Thymus (tissue), 11 donors: ENCODE data around the gene LRRC4. TPM values are rescaled to one million over a fixed set of nuclear protein-coding genes. Genes with fewer than 3 reads are reported as not detected.

ENCODE experiments used
- DNase-seq, 9 donors: peaks; one replicate each; pipeline ENCODE4 v3.0.0-alpha.2; 2013; ENCODE audit warnings: low spot score in 9 of 9, low read depth in 6 of 9, missing footprints in 1 of 9
- H3K27ac ChIP-seq, 2 donors: one replicate each; pipeline ENCODE4 v1.5.1; 2013; ENCODE audit warnings: control low read depth in 1 of 2, low read depth in 1 of 2, low read length in 1 of 2, mild to moderate bottlenecking in 1 of 2, moderate library complexity in 1 of 2
- H3K27me3 ChIP-seq, 2 donors: one replicate each; pipeline ENCODE4 v1.5.1; 2013; ENCODE audit warnings: low read length in 1 of 2; ENCODE audit not compliant: control insufficient read depth in 2 of 2, insufficient read depth in 1 of 2
- H3K36me3 ChIP-seq, 2 donors: one replicate each; pipeline ENCODE4 v1.5.1; 2013; ENCODE audit warnings: low read length in 1 of 2, mild to moderate bottlenecking in 1 of 2, moderate library complexity in 1 of 2; ENCODE audit not compliant: control insufficient read depth in 2 of 2, insufficient read depth in 2 of 2
- H3K4me1 ChIP-seq, 2 donors: one replicate each; pipeline ENCODE4 v1.5.1; 2013; ENCODE audit warnings: low read length in 2 of 2; ENCODE audit not compliant: control insufficient read depth in 2 of 2, insufficient read depth in 2 of 2
- H3K4me3 ChIP-seq, 2 donors: one replicate each; pipeline ENCODE4 v1.5.1; 2013; ENCODE audit warnings: low read length in 2 of 2, control low read depth in 1 of 2, mild to moderate bottlenecking in 1 of 2
- H3K9me3 ChIP-seq, 2 donors: one replicate each; pipeline ENCODE4 v1.5.1; 2013; ENCODE audit warnings: low read length in 1 of 2, mild to moderate bottlenecking in 1 of 2; ENCODE audit not compliant: control insufficient read depth in 2 of 2, insufficient read depth in 1 of 2
- WGBS: extraction: QIAGEN DNeasy Blood & Tissue Kit; methylation state at CpG from one replicate; pipeline ENCODE4 v1.1.7; 2013; 5-methylcytosine and 5-hydroxymethylcytosine counted together
- polyA plus RNA-seq: library from polyadenylated mRNA; stranded (reverse); fragments of 200-250 nt; gene quantifications from one replicate; pipeline ENCODE4 v1.2.3, GENCODE V29; 2013
- total RNA-seq: library from RNA; stranded (reverse); fragments of 120-200 nt; gene quantifications from one replicate; pipeline ENCODE4 v1.2.4, GENCODE V29; 2013
- donor health status: healthy.

The LRRC4 gene
- total and polyA plus RNA-seq, 2 donors = 1.6 to 3.1 TPM

- H3K4me1 ChIP-seq = no peaks in the 10 kb centered on the region
- H3K9me3 ChIP-seq = peaks cover 2 to 4% of the 10 kb centered on the region in 2 donors
- H3K4me3 ChIP-seq = no peak overlapping the region
- H3K36me3 ChIP-seq = peaks cover 0 to 5% of the 10 kb centered on the region in 2 donors
- 93% methylated on average over 5 of the region's 5 CpGs for WGBS
- no peaks in the 10 kb centered on the region for H3K27me3 ChIP-seq
- DNase-seq = no peak
- no peak overlapping the region for H3K27ac ChIP-seq
Measured at GRCh38 chr7:127983804-127984332, 47.4 kb downstream of the LRRC4 start.

GRCh38 chr7:127981965-127982364, 49.3 kb downstream of the LRRC4 start:
- Histone ChIP-seq H3K4me3 (no peak overlapping the region), H3K27ac (no peak overlapping the region), H3K27me3 (no peaks in the 10 kb centered on the region), H3K9me3 (peaks cover 2 to 8% of the 10 kb centered on the region in 2 donors), H3K4me1 (no peaks in the 10 kb centered on the region), H3K36me3 (peaks cover 0 to under 1% of the 10 kb centered on the region in 2 donors)
- peak in 4 of 9 donors; percentile 2 to 37 (median 8) for DNase-seq
- WGBS = 91% methylated on average over 4 of the region's 4 CpGs

- Histone ChIP-seq H3K36me3 (peaks cover 0 to 5% of the 10 kb centered on the region in 2 donors), H3K27me3 (no peaks in the 10 kb centered on the region), H3K4me3 (no peak overlapping the region), H3K27ac (no peak overlapping the region), H3K4me1 (no peaks in the 10 kb centered on the region), H3K9me3 (peaks cover 2 to 8% of the 10 kb centered on the region in 2 donors)
- no peak for DNase-seq
- 90% methylated on average over 1 of the region's 1 CpG for WGBS
Measured at GRCh38 chr7:127980901-127981300, 50.3 kb downstream of the LRRC4 start.

- DNase-seq = no peak
- no peak overlapping the region for H3K27ac ChIP-seq
- peaks cover 2 to 8% of the 10 kb centered on the region in 2 donors for H3K9me3 ChIP-seq
- H3K4me3 ChIP-seq = no peak overlapping the region
- peaks cover 0 to 5% of the 10 kb centered on the region in 2 donors for H3K36me3 ChIP-seq
- H3K4me1 ChIP-seq = no peaks in the 10 kb centered on the region
- no peaks in the 10 kb centered on the region for H3K27me3 ChIP-seq
Measured at GRCh38 chr7:127979728-127980126, 51.5 kb downstream of the LRRC4 start.

GRCh38 chr7:127979113-127979727, 52.0 kb downstream of the LRRC4 start:
- Histone ChIP-seq H3K4me3 (no peak overlapping the region), H3K36me3 (peaks cover 0 to 5% of the 10 kb centered on the region in 2 donors), H3K27ac (no peak overlapping the region), H3K4me1 (no peaks in the 10 kb centered on the region), H3K9me3 (peaks cover 2 to 8% of the 10 kb centered on the region in 2 donors), H3K27me3 (no peaks in the 10 kb centered on the region)
- WGBS = 97% methylated on average over 9 of the region's 9 CpGs
- no peak for DNase-seq

- Histone ChIP-seq H3K9me3 (peaks cover 2 to 8% of the 10 kb centered on the region in 2 donors), H3K27me3 (no peaks in the 10 kb centered on the region), H3K36me3 (peaks cover 0 to 5% of the 10 kb centered on the region in 2 donors), H3K27ac (no peak overlapping the region), H3K4me1 (no peaks in the 10 kb centered on the region), H3K4me3 (no peak overlapping the region)
- DNase-seq = no peak
- 99% methylated on average over 4 of the region's 4 CpGs for WGBS
Measured at GRCh38 chr7:127978421-127978820, 52.8 kb downstream of the LRRC4 start.

Other genes with a start within 250 kb of the LRRC4 start
- 0.05 TPM for gene LEP, start 209.8 kb upstream of the LRRC4 start, total RNA-seq
- 0.05 TPM for gene LEP, start 209.8 kb upstream of the LRRC4 start, polyA plus RNA-seq